Measurements from ENCODE around the gene ANKRD63. TPM values are rescaled to one million over a fixed set of nuclear protein-coding genes. Genes with fewer than 3 reads are reported as not detected.

The ANKRD63 gene
- total RNA-seq, 1 experiment from 2014 or later: 1.2 TPM

GRCh38 chr15:40296561-40297230, 13.8 kb upstream of the ANKRD63 start:
- ChIA-PET CTCF (no interaction called here), POLR2A (ENCODE audit: unreplicated experiment) (no interaction called here)
- no peak for TF ChIP-seq EZH2 (IDR thresholded peaks at IDR 0.05; ENCODE audit: low read length, unreplicated experiment)
- no peak for TF ChIP-seq EZH2phosphoT487 (IDR thresholded peaks at IDR 0.05; ENCODE audit: borderline replicate concordance, low read length)
- no peak for TF ChIP-seq CTCF (conservative IDR thresholded peaks at IDR 0.05; ENCODE audit: low read depth, low read length)
- Histone ChIP-seq H3K9me3 (ENCODE audit: low read length) (no peaks in the 10 kb centered on the region), H3F3A (ENCODE audit: low read length, unreplicated experiment) (no peaks in the 10 kb centered on the region), H4K20me1 (ENCODE audit: low read length) (no peaks in the 10 kb centered on the region), H2AFZ (ENCODE audit: low read length) (no peak overlapping the region), H3K9me2 (replicated peaks; ENCODE audit: low read length) (no peaks in the 10 kb centered on the region), H3K79me2 (ENCODE audit: low read length) (no peaks in the 10 kb centered on the region), H3K4me1 (ENCODE audit: insufficient read depth, low read length) (no peaks in the 10 kb centered on the region), H3K4me3 (ENCODE audit: low read length) (no peak overlapping the region), H3K36me3 (ENCODE audit: low read depth, low read length) (no peaks in the 10 kb centered on the region), H3K27ac (ENCODE audit: low read length) (no peak overlapping the region), H3K27me3 (ENCODE audit: low read length) (no peaks in the 10 kb centered on the region), H3K9ac (ENCODE audit: low read length) (no peak overlapping the region), H3K4me2 (ENCODE audit: low read length) (no peak overlapping the region)
- no peak for ATAC-seq
- intact Hi-C loops (cut with micrococcal nuclease): no loop called here
- no TSS peak for BruUV-seq (replicated peaks)
- no peak for DNase-seq

- POLR2A ChIA-PET (ENCODE audit: unreplicated experiment): no interaction called here
- BruUV-seq (replicated peaks): no TSS peak
- CTCF ChIA-PET: no interaction called here
These were observed 13.2 kb upstream of the ANKRD63 start for GRCh38 chr15:40295877-40296560.

More at GRCh38 chr15:40295877-40296560, 13.2 kb upstream of the ANKRD63 start:
- H3K36me3 ChIP-seq (ENCODE audit: low read depth, low read length): no peaks in the 10 kb centered on the region
- no peak overlapping the region for H3K9ac ChIP-seq (ENCODE audit: low read length)
- H3F3A ChIP-seq (ENCODE audit: low read length, unreplicated experiment): no peaks in the 10 kb centered on the region
- no peak overlapping the region for H2AFZ ChIP-seq (ENCODE audit: low read length)
- no peaks in the 10 kb centered on the region for H3K9me3 ChIP-seq (ENCODE audit: low read length)
- no peaks in the 10 kb centered on the region; the same call in 1 of the 2 replicates for H3K4me1 ChIP-seq (ENCODE audit: insufficient read depth, low read length)
- TF ChIP-seq EZH2phosphoT487 (IDR thresholded peaks at IDR 0.05; ENCODE audit: borderline replicate concordance, low read length) (no peak), EZH2 (IDR thresholded peaks at IDR 0.05; ENCODE audit: low read length, unreplicated experiment) (no peak), CTCF (conservative IDR thresholded peaks at IDR 0.05; ENCODE audit: low read depth, low read length) (no peak)
- intact Hi-C loops (cut with micrococcal nuclease): no loop called here
- no peak overlapping the region for H3K4me3 ChIP-seq (ENCODE audit: low read length)
- no peak overlapping the region for H3K4me2 ChIP-seq (ENCODE audit: low read length)
- H3K27ac ChIP-seq (ENCODE audit: low read length): no peak overlapping the region
- H4K20me1 ChIP-seq (ENCODE audit: low read length): no peaks in the 10 kb centered on the region
- no peaks in the 10 kb centered on the region for H3K79me2 ChIP-seq (ENCODE audit: low read length)
- H3K27me3 ChIP-seq (ENCODE audit: low read length): no peaks in the 10 kb centered on the region
- DNase-seq (no peak), ATAC-seq (no peak)
- no peaks in the 10 kb centered on the region for H3K9me2 ChIP-seq (replicated peaks; ENCODE audit: low read length)
